Neural cell (in vitro differentiated cells): ENCODE data around the gene HEATR5A. TPM values are rescaled to one million over a fixed set of nuclear protein-coding genes. Genes with fewer than 3 reads are reported as not detected.

ENCODE experiments used
- H2AFZ ChIP-seq: fragments of 200-600, 300-800 bp; sonication (generic), shearing (Covaris generic); 2 replicates; pipeline ENCODE4 v1.6.0; 2014; ENCODE audit warnings: low read depth, mild to moderate bottlenecking, antibody characterized with exemption, low read length, moderate library complexity
- H3F3A ChIP-seq: fragments of 200-600 bp; shearing (Covaris generic); 2 replicates; pipeline ENCODE4 v1.6.1; 2016; ENCODE audit warnings: mild to moderate bottlenecking, moderate library complexity, mixed read lengths, antibody characterized with exemption, low read length; ENCODE audit not compliant: insufficient read depth, poor library complexity, severe bottlenecking
- H3K27ac ChIP-seq: fragments of 200-600, 300-800 bp; sonication (generic), shearing (Covaris generic); 2 replicates; pipeline ENCODE4 v1.5.1; 2014; ENCODE audit warnings: mild to moderate bottlenecking, low read length, moderate library complexity
- H3K27me3 ChIP-seq: fragments of 300-800, 200-600 bp; sonication (generic), shearing (Covaris generic); 2 replicates; pipeline ENCODE4 v1.6.0; 2014; ENCODE audit warnings: mild to moderate bottlenecking, low read depth, low read length, moderate library complexity; ENCODE audit not compliant: insufficient read depth
- H3K36me3 ChIP-seq: fragments of 300-800, 200-600 bp; sonication (generic), shearing (Covaris generic); 2 replicates; pipeline ENCODE4 v1.5.1; 2014; ENCODE audit warnings: mild to moderate bottlenecking, antibody characterized with exemption, low read length, moderate library complexity; ENCODE audit not compliant: insufficient read depth
- H3K4me2 ChIP-seq: fragments of 300-800, 200-600 bp; sonication (generic), shearing (Covaris generic); 2 replicates; pipeline ENCODE4 v1.6.0; 2014; ENCODE audit warnings: mild to moderate bottlenecking, low read length
- H3K4me3 ChIP-seq: fragments of 300-800, 200-600 bp; sonication (generic), shearing (Covaris generic); 2 replicates; pipeline ENCODE4 v1.5.1; 2014; ENCODE audit warnings: mild to moderate bottlenecking, low read length, moderate library complexity
- H3K79me2 ChIP-seq: fragments of 200-600 bp; shearing (Covaris generic); replicated peaks from 2 replicates; pipeline ENCODE4 v1.6.0; 2014; ENCODE audit warnings: mild to moderate bottlenecking, low read length, moderate library complexity; ENCODE audit not compliant: insufficient read depth
- H3K9ac ChIP-seq: fragments of 300-800, 200-600 bp; sonication (generic), shearing (Covaris generic); 2 replicates; pipeline ENCODE4 v1.6.1; 2016; ENCODE audit warnings: mild to moderate bottlenecking, low read length, mixed read lengths
- H3K9me2 ChIP-seq: fragments of 200-600 bp; shearing (Covaris generic); 2 replicates; pipeline ENCODE4 v1.6.1; 2016; ENCODE audit warnings: mild to moderate bottlenecking, low read length, mixed read lengths; ENCODE audit not compliant: insufficient read depth
- H3K9me3 ChIP-seq: fragments of 200-600, 300-800 bp; sonication (generic), shearing (Covaris generic); 2 replicates; pipeline ENCODE4 v1.6.1; 2016; ENCODE audit warnings: mild to moderate bottlenecking, mixed run types, low read length, moderate library complexity, mixed read lengths
- H4K20me1 ChIP-seq: fragments of 200-600 bp; shearing (Covaris generic); 2 replicates; pipeline ENCODE4 v1.6.1; 2016; ENCODE audit warnings: mild to moderate bottlenecking, mixed run types; ENCODE audit not compliant: insufficient read depth
- EP300 ChIP-seq: fragments of 450-650 bp; conservative IDR thresholded peaks from 2 replicates; pipeline ENCODE4 v1.6.1; 2014; ENCODE audit warnings: antibody characterized with exemption, mild to moderate bottlenecking, moderate library complexity; ENCODE audit not compliant: poor library complexity, severe bottlenecking
- EZH2 ChIP-seq: fragments of 200-600, 300-800 bp; shearing (Covaris generic), sonication (generic); IDR thresholded peaks from 2 replicates; pipeline ENCODE4 v1.6.1; 2014; ENCODE audit warnings: antibody characterized with exemption, low read length, borderline replicate concordance, mild to moderate bottlenecking; ENCODE audit not compliant: insufficient read depth, poor library complexity, severe bottlenecking
- MXI1 ChIP-seq: fragments of 450-650 bp; conservative IDR thresholded peaks from 2 replicates; pipeline ENCODE4 v1.6.1; 2014; ENCODE audit warnings: antibody characterized with exemption, mild to moderate bottlenecking; ENCODE audit not compliant: poor library complexity, severe bottlenecking
- POLR2AphosphoS5 ChIP-seq: IDR thresholded peaks from 2 replicates; pipeline ENCODE4 v1.6.1; 2012
- RAD21 ChIP-seq: fragments of 450-650 bp; conservative IDR thresholded peaks from 2 replicates; pipeline ENCODE4 v1.6.1; 2014; ENCODE audit warnings: antibody characterized with exemption, mild to moderate bottlenecking, moderate library complexity
- SMC3 ChIP-seq: fragments of 450-650 bp; conservative IDR thresholded peaks from 2 replicates; pipeline ENCODE4 v1.6.1; 2014; ENCODE audit warnings: antibody characterized with exemption, mild to moderate bottlenecking, moderate library complexity; ENCODE audit not compliant: poor library complexity
- TAF1 ChIP-seq: IDR thresholded peaks from 2 replicates; pipeline ENCODE4 v1.6.1; 2012; ENCODE audit warnings: low read depth
- polyA plus RNA-seq: library from polyadenylated mRNA; depleted of rRNA; stranded (reverse); fragments of >200 nt; gene quantifications from 2 replicates; pipeline ENCODE4 v1.2.3, GENCODE V29; 2014
- TF ChIP-seq, protein P1 (sequence below): IDR thresholded peaks from 2 replicates; pipeline ENCODE4 v1.6.1; 2012; ENCODE audit warnings: borderline replicate concordance
- TF ChIP-seq, protein P2 (sequence below): fragments of 450-650 bp; IDR thresholded peaks from 2 replicates; pipeline ENCODE4 v1.5.1; 2014; ENCODE audit warnings: antibody characterized with exemption, mild to moderate bottlenecking, moderate library complexity; ENCODE audit not compliant: poor library complexity, severe bottlenecking

The HEATR5A gene
- polyA plus RNA-seq, 1 donor from 2014 or later = 5.2 TPM

DNA sequence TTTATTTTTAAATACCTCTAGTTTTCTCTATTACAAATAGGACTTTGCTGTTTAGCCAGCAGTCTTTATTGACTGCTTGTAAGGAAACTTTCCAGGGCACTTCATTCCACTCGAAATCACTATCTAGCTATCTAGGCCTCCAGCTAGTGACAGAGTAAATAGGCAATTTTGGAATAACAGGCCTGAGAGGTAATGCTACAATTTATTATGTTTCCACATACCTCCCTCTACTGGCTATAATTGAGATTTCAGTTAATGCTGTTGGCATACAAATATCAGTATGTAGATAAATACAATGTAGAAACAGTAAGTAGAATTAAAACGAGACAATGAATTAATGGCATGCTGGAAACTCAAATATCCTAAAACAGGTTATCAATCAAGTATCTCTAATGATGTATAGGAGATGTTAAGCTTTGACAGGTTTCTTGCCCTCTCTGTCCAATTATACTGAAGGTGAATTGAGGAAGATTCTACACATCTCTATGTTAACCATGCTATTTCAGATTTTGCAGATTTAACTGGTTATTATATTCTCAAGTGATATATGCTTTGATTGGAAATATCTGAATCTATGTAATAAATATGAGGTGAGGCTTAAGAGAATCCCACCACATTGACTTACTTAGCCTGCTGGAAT is 29.7 kb upstream of the HEATR5A start:
- Histone ChIP-seq H2AFZ (no peak overlapping the region), H3K27me3 (no peaks in the 10 kb centered on the region), H3K79me2 (no peaks in the 10 kb centered on the region), H3K9me3 (no peaks in the 10 kb centered on the region), H3K4me3 (no peak overlapping the region), H3F3A (no peaks in the 10 kb centered on the region), H3K36me3 (no peaks in the 10 kb centered on the region), H3K9ac (no peak overlapping the region), H3K27ac (no peak overlapping the region), H3K4me2 (no peak overlapping the region), H4K20me1 (no peaks in the 10 kb centered on the region), H3K9me2 (no peaks in the 10 kb centered on the region)
- TF ChIP-seq, protein P1, sequence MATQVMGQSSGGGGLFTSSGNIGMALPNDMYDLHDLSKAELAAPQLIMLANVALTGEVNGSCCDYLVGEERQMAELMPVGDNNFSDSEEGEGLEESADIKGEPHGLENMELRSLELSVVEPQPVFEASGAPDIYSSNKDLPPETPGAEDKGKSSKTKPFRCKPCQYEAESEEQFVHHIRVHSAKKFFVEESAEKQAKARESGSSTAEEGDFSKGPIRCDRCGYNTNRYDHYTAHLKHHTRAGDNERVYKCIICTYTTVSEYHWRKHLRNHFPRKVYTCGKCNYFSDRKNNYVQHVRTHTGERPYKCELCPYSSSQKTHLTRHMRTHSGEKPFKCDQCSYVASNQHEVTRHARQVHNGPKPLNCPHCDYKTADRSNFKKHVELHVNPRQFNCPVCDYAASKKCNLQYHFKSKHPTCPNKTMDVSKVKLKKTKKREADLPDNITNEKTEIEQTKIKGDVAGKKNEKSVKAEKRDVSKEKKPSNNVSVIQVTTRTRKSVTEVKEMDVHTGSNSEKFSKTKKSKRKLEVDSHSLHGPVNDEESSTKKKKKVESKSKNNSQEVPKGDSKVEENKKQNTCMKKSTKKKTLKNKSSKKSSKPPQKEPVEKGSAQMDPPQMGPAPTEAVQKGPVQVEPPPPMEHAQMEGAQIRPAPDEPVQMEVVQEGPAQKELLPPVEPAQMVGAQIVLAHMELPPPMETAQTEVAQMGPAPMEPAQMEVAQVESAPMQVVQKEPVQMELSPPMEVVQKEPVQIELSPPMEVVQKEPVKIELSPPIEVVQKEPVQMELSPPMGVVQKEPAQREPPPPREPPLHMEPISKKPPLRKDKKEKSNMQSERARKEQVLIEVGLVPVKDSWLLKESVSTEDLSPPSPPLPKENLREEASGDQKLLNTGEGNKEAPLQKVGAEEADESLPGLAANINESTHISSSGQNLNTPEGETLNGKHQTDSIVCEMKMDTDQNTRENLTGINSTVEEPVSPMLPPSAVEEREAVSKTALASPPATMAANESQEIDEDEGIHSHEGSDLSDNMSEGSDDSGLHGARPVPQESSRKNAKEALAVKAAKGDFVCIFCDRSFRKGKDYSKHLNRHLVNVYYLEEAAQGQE = no peak
- TF ChIP-seq RAD21 = peak; percentile 46
- TF ChIP-seq, protein P2, sequence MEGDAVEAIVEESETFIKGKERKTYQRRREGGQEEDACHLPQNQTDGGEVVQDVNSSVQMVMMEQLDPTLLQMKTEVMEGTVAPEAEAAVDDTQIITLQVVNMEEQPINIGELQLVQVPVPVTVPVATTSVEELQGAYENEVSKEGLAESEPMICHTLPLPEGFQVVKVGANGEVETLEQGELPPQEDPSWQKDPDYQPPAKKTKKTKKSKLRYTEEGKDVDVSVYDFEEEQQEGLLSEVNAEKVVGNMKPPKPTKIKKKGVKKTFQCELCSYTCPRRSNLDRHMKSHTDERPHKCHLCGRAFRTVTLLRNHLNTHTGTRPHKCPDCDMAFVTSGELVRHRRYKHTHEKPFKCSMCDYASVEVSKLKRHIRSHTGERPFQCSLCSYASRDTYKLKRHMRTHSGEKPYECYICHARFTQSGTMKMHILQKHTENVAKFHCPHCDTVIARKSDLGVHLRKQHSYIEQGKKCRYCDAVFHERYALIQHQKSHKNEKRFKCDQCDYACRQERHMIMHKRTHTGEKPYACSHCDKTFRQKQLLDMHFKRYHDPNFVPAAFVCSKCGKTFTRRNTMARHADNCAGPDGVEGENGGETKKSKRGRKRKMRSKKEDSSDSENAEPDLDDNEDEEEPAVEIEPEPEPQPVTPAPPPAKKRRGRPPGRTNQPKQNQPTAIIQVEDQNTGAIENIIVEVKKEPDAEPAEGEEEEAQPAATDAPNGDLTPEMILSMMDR = peak; percentile 56

DNA sequence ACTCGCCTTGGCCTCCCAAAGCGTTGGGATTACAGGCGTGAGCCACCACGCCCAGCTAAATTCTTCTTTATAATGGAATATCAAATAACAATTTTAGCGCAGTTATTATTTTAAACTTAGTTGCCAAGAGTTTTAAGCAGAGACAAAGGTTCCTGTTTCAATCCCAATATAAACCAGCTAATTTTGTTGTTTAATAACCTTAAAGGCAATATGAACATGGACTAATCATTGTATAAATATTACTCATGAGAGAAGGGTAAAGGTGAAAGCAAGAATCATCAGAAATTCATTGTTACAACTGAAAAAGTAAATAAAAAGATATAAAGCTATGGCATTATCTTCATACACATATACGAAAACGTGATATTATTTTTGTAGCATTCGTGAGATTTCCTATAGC is 28.8 kb upstream of the HEATR5A start:
- Histone ChIP-seq H2AFZ (no peak overlapping the region), H4K20me1 (no peaks in the 10 kb centered on the region), H3K27ac (no peak overlapping the region), H3K4me2 (no peak overlapping the region), H3K9ac (no peak overlapping the region), H3K9me3 (no peaks in the 10 kb centered on the region), H3F3A (no peaks in the 10 kb centered on the region), H3K27me3 (no peaks in the 10 kb centered on the region), H3K79me2 (no peaks in the 10 kb centered on the region), H3K4me3 (no peak overlapping the region), H3K36me3 (no peaks in the 10 kb centered on the region), H3K9me2 (no peaks in the 10 kb centered on the region)
- no peak for TF ChIP-seq SMC3
- TF ChIP-seq TAF1 = no peak

DNA sequence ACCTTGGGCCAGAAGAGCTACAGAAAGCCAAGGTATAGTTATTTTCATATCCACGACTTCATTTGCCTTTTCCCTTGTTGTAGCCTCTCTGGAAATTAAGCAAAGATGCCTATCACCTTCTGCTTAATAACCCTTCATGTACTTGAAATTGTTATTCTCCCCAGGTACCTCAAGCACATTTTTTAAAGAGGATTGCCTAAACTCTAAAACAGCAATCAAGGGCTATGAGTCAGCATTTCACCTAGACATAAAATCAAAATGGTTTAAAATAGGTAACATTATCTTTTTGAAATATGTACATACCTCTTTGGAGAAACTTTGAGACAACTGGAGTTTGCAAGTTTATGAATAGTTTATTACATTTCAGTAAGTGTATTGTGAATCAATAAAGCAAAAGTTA is 25.4 kb upstream of the HEATR5A start:
- Histone ChIP-seq H3K4me3 (no peak overlapping the region), H3F3A (no peaks in the 10 kb centered on the region), H3K4me2 (no peak overlapping the region), H3K9me2 (no peaks in the 10 kb centered on the region), H3K27ac (no peak overlapping the region), H3K79me2 (no peaks in the 10 kb centered on the region), H3K9ac (no peak overlapping the region), H3K36me3 (no peaks in the 10 kb centered on the region), H3K27me3 (no peaks in the 10 kb centered on the region), H2AFZ (no peak overlapping the region), H3K9me3 (no peaks in the 10 kb centered on the region), H4K20me1 (no peaks in the 10 kb centered on the region)
- no peak for TF ChIP-seq RAD21
- no peak for TF ChIP-seq EZH2
- TF ChIP-seq MXI1 = no peak
- no peak for TF ChIP-seq TAF1
- TF ChIP-seq, protein P1 = no peak
- no peak for TF ChIP-seq SMC3
- TF ChIP-seq POLR2AphosphoS5 = no peak
- no peak for TF ChIP-seq EP300
- TF ChIP-seq, protein P2 = no peak
